Measurements from ENCODE around the gene BRCA2. TPM values are rescaled to one million over a fixed set of nuclear protein-coding genes. Genes with fewer than 3 reads are reported as not detected.

The BRCA2 gene
- total RNA-seq, 1 donor from 2014 or later, result 4.8 TPM

GRCh38 chr13:32385410-32385809 is 70.1 kb downstream of the BRCA2 start:
- DNase-seq, result no peak

GRCh38 chr13:32390048-32390447 is 74.7 kb downstream of the BRCA2 start:
- no peak for DNase-seq

GRCh38 chr13:32390484-32390883 is 75.2 kb downstream of the BRCA2 start:
- DNase-seq, result no peak

- no peak for DNase-seq
Measured at GRCh38 chr13:32391101-32391619, 75.9 kb downstream of the BRCA2 start.

DNA sequence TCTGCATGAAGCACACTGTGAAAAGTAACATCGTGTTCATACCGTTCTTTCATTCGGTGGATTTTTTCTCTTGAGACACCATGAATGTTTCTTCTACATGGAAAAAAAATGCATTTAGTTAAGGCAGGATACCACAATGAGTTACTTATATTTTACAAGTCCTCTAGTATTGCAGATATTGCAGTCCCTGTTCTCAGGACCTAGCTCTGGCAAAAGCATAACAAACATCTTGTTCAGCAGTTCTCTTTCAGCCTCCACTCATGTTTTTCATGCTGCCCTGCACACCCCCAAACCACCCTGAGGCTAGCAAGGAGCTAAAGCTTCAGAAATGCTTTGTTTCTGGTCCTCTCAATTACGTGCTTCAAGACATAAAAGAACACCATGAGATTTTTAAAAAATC is 87.8 kb downstream of the BRCA2 start:
- DNase-seq, result no peak

GRCh38 chr13:32407854-32408253 is 92.5 kb downstream of the BRCA2 start:
- DNase-seq, result no peak

- no peak for DNase-seq
Measured at GRCh38 chr13:32408296-32409000, 93.1 kb downstream of the BRCA2 start.

DNA sequence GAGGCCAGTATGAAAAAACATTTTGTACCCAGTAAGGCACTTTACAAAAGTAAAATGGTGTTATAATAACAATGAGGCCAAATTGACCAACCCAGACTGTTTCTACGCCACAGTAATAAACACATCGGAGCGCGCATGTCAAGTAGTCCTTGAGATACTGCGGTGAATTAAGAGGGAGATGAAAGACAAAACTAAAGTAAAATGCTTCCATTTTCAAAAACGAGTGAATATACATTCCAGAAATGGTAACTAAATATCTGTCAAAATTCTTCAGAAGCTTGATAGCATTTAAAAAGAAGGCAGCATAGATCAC is 93.6 kb downstream of the BRCA2 start:
- DNase-seq, result no peak

DNA sequence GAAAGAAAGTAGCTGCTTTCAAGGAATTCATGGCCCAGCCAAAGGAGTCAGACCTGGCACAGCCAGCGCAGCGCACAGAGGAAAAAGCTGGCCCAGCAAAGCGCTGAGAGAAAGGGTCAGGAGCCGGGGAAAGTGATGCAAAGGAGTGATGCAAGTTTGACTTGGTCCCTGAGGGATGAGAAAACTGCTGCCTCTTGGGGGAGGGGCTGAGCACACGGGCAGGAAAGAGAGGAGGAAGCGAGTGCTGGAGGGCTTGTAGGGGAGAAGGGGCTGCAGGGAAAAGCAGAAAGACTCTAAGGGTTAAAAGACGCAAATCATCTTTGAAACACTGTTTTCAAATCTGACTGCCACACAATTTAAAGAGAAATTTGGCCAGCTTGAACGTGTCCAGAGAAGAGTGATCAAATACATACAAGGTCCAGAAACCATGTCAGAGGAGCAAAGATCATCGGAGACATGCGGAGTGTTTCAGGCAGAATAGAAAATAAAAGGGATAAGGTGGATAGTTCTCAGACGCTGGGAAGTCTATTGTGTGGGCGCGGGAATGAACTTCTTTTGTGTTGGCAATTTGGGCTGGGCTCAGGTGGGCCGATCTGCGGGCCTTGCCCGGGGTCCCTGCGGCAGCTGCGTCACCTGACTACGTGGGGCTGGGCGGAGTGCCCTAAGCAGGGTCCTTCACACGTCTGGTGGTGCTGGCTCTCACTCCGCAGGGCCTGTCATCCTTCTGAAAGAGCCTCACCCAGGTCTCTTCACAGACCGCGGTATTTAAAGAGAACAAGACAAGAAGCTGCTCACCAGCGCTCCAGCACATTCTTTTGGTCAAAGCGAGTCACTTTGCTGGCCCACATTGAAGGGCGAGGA is 94.5 kb downstream of the BRCA2 start:
- peak; percentile 41 for DNase-seq

DNA sequence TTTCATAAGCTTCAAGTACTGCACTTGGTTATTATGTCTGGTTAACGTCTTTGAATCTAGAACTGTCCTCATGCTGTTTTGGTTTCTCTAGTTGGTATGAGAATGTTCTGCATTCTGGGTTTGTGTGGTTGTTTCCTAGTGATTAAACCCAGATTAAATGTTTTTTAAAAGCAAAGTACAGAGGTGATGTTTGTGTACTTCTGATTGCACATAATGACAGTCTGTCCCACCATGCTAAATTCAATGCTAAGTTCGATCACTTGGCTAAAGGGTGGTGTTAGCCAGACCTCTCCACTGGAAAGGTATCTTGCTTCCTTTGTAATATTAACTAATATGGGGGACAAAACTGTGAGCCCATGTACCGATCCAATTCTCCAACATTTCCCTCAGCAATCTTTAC is 98.0 kb downstream of the BRCA2 start:
- DNase-seq, result no peak

DNA sequence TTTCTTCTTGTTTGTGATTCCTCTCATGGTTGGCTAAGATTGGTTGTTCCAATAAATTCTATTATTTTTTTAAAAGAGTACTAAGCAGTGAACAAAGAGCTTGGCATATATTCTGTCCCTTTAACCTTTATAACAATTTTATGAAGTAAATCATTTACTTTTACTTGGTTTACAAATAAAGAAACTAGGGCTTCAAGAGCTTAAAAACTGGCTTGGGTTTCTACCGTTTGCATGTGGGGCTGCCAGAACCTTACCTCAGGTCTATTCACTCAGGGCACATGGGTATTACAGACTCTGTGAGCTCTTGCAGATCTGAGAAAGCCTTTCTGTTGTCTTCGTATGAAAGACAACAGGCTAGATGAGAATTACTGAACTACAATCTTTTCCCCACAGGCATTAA is 99.3 kb downstream of the BRCA2 start:
- DNase-seq, result no peak

- DNase-seq, result no peak
Measured at GRCh38 chr13:32415019-32415418, 99.7 kb downstream of the BRCA2 start.

DNA sequence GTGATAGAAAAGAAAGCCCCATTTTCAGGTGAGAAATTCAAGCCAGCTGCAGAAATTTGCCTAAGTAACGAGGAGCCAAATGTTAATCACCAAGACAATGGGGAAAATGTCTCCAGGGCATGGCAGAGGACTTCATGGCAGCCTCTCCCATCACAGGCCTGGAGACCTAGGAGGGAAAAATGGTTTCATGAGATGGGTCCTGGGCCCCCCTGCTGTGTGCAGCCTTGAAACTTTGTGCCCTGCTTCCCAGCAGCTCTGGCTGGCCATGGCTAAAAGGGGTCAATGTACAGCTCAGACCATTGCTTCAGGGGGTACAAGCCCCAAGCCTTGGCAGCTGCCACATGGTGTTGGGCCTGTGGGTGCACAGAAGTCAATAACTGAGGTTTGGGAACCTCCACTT is 102.7 kb downstream of the BRCA2 start:
- DNase-seq, result no peak

- no peak for DNase-seq
Measured at GRCh38 chr13:32419862-32420261, 104.6 kb downstream of the BRCA2 start.

DNA sequence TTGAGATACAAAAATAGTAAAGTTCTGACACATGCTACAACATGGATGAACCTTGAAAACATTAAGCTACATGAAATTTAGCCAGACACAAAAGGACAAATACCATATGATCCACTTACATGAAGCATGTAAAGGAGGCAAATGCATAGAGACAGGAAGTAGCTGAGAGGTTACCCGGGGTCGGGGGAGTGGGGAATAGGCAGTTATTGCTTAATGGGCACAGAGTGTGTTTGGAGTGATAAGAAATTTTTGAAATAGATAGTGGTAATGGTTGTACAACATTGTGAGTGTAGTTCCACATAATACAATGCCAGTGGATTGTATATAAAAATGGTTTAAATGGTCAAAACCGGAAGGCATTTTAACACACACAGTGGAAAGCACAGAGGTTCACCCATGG is 108.3 kb downstream of the BRCA2 start:
- DNase-seq, result no peak

DNA sequence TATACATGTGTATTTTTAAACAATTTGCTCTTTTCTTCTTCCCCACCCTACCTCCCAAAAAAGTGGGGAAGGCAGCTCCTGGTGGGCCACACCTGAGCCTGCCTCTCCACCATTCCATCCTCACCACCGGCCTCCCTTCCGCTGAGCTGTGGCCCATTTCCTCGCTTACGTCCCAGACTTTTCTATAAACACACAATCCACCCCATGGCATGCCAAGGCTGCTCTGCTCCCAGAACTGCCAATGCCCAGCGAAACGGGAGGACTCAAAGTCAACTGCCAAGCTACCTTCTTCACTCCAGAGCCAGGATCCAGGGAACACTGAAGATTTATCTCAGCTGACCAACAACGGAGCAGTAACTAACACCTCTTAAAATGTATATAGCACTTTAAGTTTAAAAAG is 109.8 kb downstream of the BRCA2 start:
- DNase-seq, result no peak

DNA sequence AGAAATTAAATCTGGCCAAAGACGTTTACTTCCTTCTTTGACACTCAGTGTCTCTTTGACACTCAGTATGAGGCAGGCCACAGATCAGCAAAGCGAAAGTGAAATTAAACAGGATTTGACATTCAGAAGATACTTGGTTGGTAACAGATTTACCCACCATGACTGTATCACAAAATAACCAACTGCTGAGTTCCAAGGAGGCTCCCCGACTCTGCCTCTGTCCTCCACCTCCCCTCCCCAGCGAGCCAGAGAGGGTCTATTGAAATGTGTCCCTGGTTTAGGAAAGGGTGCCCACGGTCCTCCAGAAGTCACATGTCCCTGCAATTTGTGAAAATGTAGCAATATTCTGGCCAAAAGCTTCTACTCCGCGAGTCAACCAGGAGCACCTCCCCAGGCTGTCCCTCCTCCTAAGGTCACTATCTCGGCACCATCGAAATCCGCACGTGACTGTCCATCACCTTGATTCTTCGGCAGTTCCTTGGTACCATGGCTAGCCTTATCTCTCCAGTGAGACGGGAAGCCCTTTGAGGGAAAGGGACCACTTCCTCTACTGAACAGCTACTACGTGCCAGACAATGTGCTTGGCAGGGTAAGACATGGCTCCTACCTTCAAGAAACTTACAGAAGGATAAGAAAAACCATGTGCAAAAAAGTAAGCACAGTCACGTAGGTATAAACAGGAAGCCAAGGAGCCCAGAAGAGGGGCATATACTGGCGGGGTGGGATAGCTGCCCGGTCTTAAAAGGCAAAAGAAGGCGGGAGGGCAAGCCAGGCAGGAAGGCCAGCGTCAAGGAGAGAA is 111.1 kb downstream of the BRCA2 start:
- DNase-seq, result no peak

DNA sequence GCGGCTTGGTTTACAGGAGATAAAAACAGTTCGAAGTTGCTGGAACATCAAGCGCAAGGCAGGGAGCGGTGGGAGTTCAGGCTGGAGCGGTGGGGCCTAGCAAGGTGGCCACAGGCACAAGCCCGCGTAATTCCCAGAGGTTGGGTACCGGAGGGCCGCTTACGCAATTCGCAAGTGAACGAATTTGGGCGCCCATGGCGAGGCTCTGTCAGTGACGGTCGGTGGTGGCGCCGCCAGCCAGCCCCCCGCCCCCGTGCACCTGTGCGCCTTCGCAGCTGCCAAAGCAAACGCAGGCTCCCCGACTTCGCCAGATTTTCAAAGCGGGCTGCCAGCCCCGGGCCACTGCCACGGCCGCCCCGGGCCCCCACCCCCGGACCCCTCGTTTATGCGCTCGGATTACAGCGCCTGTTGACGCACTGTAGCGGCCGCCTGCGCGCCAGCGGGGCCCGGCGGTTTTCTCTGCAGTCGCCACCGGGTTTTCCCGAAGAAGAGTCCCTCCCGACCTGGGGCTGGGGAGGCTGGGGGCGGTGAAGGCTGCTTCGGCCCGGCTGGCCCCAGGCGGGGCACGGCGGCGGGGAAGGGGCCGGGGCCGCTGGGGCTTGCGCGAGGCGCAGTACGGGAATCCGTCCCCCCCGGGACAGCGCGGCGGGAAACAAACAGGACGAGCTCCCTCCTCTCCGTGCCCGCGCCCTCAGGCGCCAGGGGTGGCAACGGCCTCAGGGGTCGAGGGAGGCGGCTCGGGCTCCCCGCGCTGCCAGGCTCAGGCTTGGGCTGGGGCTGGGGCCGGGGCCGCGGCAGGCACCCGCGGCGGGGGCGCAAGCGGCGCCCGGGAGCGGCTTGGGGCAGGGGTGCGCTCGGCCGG is 111.9 kb downstream of the BRCA2 start:
- DNase-seq, result peak; percentile 58

- DNase-seq, result peak; percentile 81
Measured at GRCh38 chr13:32427852-32428580, 112.7 kb downstream of the BRCA2 start, which contains the start of gene N4BP2L1. TSS of gene N4BP2L1 (minus strand) at chr13:32428130. CDS start at chr13:32428082, 48 bp downstream.

DNA sequence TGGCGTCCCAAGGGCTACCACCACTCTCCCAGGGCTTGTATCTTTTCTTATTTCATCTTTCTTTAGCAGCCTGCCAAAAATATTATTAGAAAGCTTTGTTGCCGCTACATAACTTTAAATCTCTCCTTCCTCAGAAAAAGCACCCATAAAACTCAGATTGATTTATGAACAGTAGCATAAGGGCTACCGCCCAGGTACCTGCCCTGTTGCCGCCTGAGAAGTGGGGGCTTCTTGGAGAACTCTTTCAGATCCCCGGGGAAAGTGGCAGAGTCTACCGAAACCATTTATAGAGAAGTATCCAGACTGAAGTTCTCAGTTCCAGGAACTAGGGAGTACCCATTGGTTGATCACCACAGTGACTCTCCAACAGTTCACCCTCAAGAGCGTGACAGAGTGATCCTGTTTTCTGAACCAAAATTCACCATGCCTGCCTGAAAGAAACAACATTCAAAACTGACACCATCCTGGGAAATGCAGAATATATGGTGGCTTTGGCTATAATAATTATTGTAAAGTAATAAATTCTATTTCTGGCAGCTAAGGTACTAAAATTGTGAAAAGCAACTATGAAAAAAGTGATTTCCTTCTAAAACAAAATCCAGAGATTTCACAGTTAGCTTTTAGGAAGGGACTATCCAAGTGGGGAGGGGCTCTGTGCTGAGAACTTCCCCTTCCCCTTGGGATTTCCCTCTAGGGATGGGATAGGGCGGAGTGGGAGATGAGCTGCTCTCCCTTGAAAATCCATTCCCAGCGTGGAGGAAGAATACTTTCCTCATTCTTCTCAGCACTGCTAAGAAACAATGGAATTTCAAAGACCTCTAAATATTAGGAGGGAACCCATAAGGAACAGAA is 113.5 kb downstream of the BRCA2 start:
- DNase-seq, result no peak
